Gastroesophageal sphincter (tissue), 3 donors: ENCODE data around the gene ERFL.

Experiments used
- CTCF ChIP-seq, 4 experiments: fragments of 200-600 bp in 2 of 4; fragments of 450-650 bp in 2 of 4; sonication (generic) in 1 of 4; IDR thresholded peaks; one replicate each; pipeline ENCODE4 v1.5.1; 2017 to 2019; ENCODE audit warnings: antibody characterized with exemption in 4 of 4, mild to moderate bottlenecking in 2 of 4, moderate library complexity in 2 of 4
- POLR2A ChIP-seq, 2 donors: fragments of 450-650 bp; IDR thresholded peaks; one replicate each; pipeline ENCODE4 v1.6.1; 2017; ENCODE audit warnings: antibody characterized with exemption in 2 of 2, mild to moderate bottlenecking in 2 of 2, moderate library complexity in 1 of 2
- POLR2AphosphoS5 ChIP-seq: sonication (generic); formaldehyde crosslinking; IDR thresholded peaks from one replicate; pipeline ENCODE4 v1.6.1; 2017; ENCODE audit warnings: antibody characterized with exemption

GRCh38 chr19:41933693-41934426 is 5.6 kb upstream of the ERFL start:
- TF ChIP-seq CTCF (IDR thresholded peaks at IDR 0.05) (no peak), POLR2AphosphoS5 (no peak), POLR2A (IDR thresholded peaks at IDR 0.05) (no peak)
